H9 (cell line): ENCODE results near the gene PNPLA4. TPM values are rescaled to one million over a fixed set of nuclear protein-coding genes. Genes with fewer than 3 reads are reported as not detected.

Experiments used
- DNase-seq: peaks from one replicate; pipeline ENCODE4 v3.0.0-alpha.2; 2017
- H2AFZ ChIP-seq: one replicate; pipeline ENCODE4 v1.6.1; 2013; ENCODE audit warnings: mild to moderate bottlenecking, low read length, control low read depth, moderate library complexity
- H2AK5ac ChIP-seq: 2 replicates; pipeline ENCODE4 v1.6.1; 2013; ENCODE audit warnings: low read length, control low read depth, mixed read lengths; ENCODE audit not compliant: insufficient read length
- H2BK120ac ChIP-seq: one replicate; pipeline ENCODE4 v1.6.1; 2013; ENCODE audit warnings: low read depth, mild to moderate bottlenecking, low read length, control low read depth, inconsistent platforms; ENCODE audit not compliant: poor library complexity, severe bottlenecking
- H2BK12ac ChIP-seq: 2 replicates; pipeline ENCODE4 v1.6.1; 2013; ENCODE audit warnings: low read length, control low read depth, mixed read lengths, low read depth; ENCODE audit not compliant: insufficient read length
- H2BK15ac ChIP-seq: 2 replicates; pipeline ENCODE4 v1.6.1; 2013; ENCODE audit warnings: low read depth, low read length, control low read depth
- H2BK20ac ChIP-seq: one replicate; pipeline ENCODE4 v1.6.1; 2013; ENCODE audit warnings: low read depth, mild to moderate bottlenecking, low read length, control low read depth, inconsistent platforms; ENCODE audit not compliant: poor library complexity, severe bottlenecking
- H2BK5ac ChIP-seq: 2 replicates; pipeline ENCODE4 v1.6.1; 2013; ENCODE audit warnings: low read length, control low read depth, mixed read lengths; ENCODE audit not compliant: insufficient read length
- H3K14ac ChIP-seq: 2 replicates; pipeline ENCODE4 v1.6.1; 2013; ENCODE audit warnings: low read length, control low read depth; ENCODE audit not compliant: insufficient read depth
- H3K18ac ChIP-seq: 2 replicates; pipeline ENCODE4 v1.6.1; 2013; ENCODE audit warnings: low read depth, mild to moderate bottlenecking, mixed read lengths, low read length, control low read depth; ENCODE audit not compliant: insufficient read length
- H3K23ac ChIP-seq: 2 replicates; pipeline ENCODE4 v1.6.1; 2013; ENCODE audit warnings: low read length, control low read depth, mixed read lengths, low read depth; ENCODE audit not compliant: insufficient read length
- H3K23me2 ChIP-seq: 2 replicates; pipeline ENCODE4 v1.6.1; 2013; ENCODE audit warnings: low read depth, mild to moderate bottlenecking, mixed read lengths, low read length, control low read depth; ENCODE audit not compliant: insufficient read length, poor library complexity, severe bottlenecking
- H3K27ac ChIP-seq: 2 replicates; pipeline ENCODE4 v1.5.1; 2013; ENCODE audit warnings: low read length, control low read depth, mixed read lengths, low read depth; ENCODE audit not compliant: insufficient read length
- H3K27me3 ChIP-seq: 2 replicates; pipeline ENCODE4 v1.6.1; 2013; ENCODE audit warnings: low read length, control low read depth, inconsistent platforms; ENCODE audit not compliant: insufficient read depth
- H3K4ac ChIP-seq: 2 replicates; pipeline ENCODE4 v1.6.1; 2013; ENCODE audit warnings: low read depth, mild to moderate bottlenecking, control low read depth, inconsistent platforms, low read length, moderate library complexity
- H3K4me1 ChIP-seq: 2 replicates; pipeline ENCODE4 v1.6.1; 2013; ENCODE audit warnings: low read length, control low read depth, inconsistent platforms; ENCODE audit not compliant: insufficient read depth
- H3K4me2 ChIP-seq: 2 replicates; pipeline ENCODE4 v1.6.1; 2013; ENCODE audit warnings: low read length, control low read depth, mixed read lengths; ENCODE audit not compliant: insufficient read length, insufficient read depth
- H3K56ac ChIP-seq: 2 replicates; pipeline ENCODE4 v1.6.1; 2013; ENCODE audit warnings: low read depth, mild to moderate bottlenecking, mixed read lengths, low read length, control low read depth; ENCODE audit not compliant: insufficient read length
- H3K79me1 ChIP-seq: 2 replicates; pipeline ENCODE4 v1.6.1; 2013; ENCODE audit warnings: low read depth, mild to moderate bottlenecking, moderate library complexity, low read length, control low read depth, inconsistent platforms; ENCODE audit not compliant: insufficient read depth, poor library complexity, severe bottlenecking
- H3K79me2 ChIP-seq: 2 replicates; pipeline ENCODE4 v1.6.1; 2013; ENCODE audit warnings: low read length, control low read depth, inconsistent platforms; ENCODE audit not compliant: insufficient read depth
- H3K9ac ChIP-seq: 2 replicates; pipeline ENCODE4 v1.6.1; 2013; ENCODE audit warnings: low read length, control low read depth, mixed read lengths; ENCODE audit not compliant: insufficient read length; ENCODE audit errors: extremely low read depth
- H3K9me3 ChIP-seq: one replicate; pipeline ENCODE4 v1.6.1; 2013; ENCODE audit warnings: low read depth, low read length, inconsistent platforms; ENCODE audit not compliant: control insufficient read depth
- H3T11ph ChIP-seq: one replicate; pipeline ENCODE4 v1.6.1; 2013; ENCODE audit warnings: mild to moderate bottlenecking, low read length, control low read depth, inconsistent platforms
- H4K20me1 ChIP-seq: one replicate; pipeline ENCODE4 v1.6.1; 2013; ENCODE audit not compliant: control insufficient read depth, insufficient read length, insufficient read depth
- H4K5ac ChIP-seq: 2 replicates; pipeline ENCODE4 v1.6.1; 2013; ENCODE audit warnings: low read depth, mild to moderate bottlenecking, mixed read lengths, low read length, control low read depth; ENCODE audit not compliant: insufficient read length
- H4K8ac ChIP-seq: replicated peaks from 2 replicates; pipeline ENCODE4 v1.6.1; 2013; ENCODE audit warnings: low read length, control low read depth, mixed read lengths, low read depth; ENCODE audit not compliant: insufficient read length
- H4K91ac ChIP-seq: 2 replicates; pipeline ENCODE4 v1.6.1; 2013; ENCODE audit warnings: low read depth, mild to moderate bottlenecking, moderate library complexity, mixed read lengths, low read length, control low read depth; ENCODE audit not compliant: insufficient read length
- H3K27ac Mint-ChIP-seq, 3 experiments: 2 replicates in 2 of 3; 3 replicates in 1 of 3; pipeline ENCODE4 v1.8.0; 2020 to 2021; ENCODE audit warnings: mixed read lengths in 3 of 3, mild to moderate bottlenecking in 1 of 3, moderate library complexity in 1 of 3
- H3K27me3 Mint-ChIP-seq: 2 replicates; pipeline ENCODE4 v1.8.0; 2021; ENCODE audit warnings: low read depth, mild to moderate bottlenecking, moderate library complexity, mixed read lengths
- H3K36me3 Mint-ChIP-seq, 3 experiments: 2 replicates in 2 of 3; 3 replicates in 1 of 3; pipeline ENCODE4 v1.8.0; 2020 to 2021; ENCODE audit warnings: low read depth in 3 of 3, mixed read lengths in 3 of 3; ENCODE audit not compliant: insufficient read depth in 1 of 3
- H3K4me1 Mint-ChIP-seq, 2 experiments: 2 replicates each; pipeline ENCODE4 v1.8.0; 2020; ENCODE audit warnings: mixed read lengths in 2 of 2
- H3K4me3 Mint-ChIP-seq, 2 experiments: 2 replicates in 1 of 2; 3 replicates in 1 of 2; pipeline ENCODE4 v1.8.0; 2020 to 2021; ENCODE audit warnings: mild to moderate bottlenecking in 2 of 2, mixed read lengths in 2 of 2, moderate library complexity in 1 of 2
- H3K9me3 Mint-ChIP-seq, 2 experiments: 2 replicates in 1 of 2; 3 replicates in 1 of 2; pipeline ENCODE4 v1.8.0; 2020; ENCODE audit warnings: mild to moderate bottlenecking in 2 of 2, mixed read lengths in 2 of 2, moderate library complexity in 1 of 2
- CTCF ChIP-seq: fragments of 200-600 bp; sonication (generic); conservative IDR thresholded peaks from 3 replicates; pipeline ENCODE4 v1.8.0; 2021; ENCODE audit warnings: antibody characterized with exemption, mild to moderate bottlenecking
- WGBS: extraction: QIAGEN DNeasy Blood & Tissue Kit; methylation state at CpG from one replicate; pipeline ENCODE4 v1.1.7; 2013; ENCODE audit warnings: missing lambda C conversion rate, low lambda C conversion rate, mixed read lengths; ENCODE audit not compliant: insufficient read length; ENCODE audit errors: extremely low coverage; 5-methylcytosine and 5-hydroxymethylcytosine counted together
- total RNA-seq: library from RNA; stranded (reverse); gene quantifications from 2 replicates; pipeline ENCODE4 v1.2.1, GENCODE V29; 2021

Gene PNPLA4
- total RNA-seq, 1 experiment from 2014 or later = 21.4 TPM

GRCh38 chrX:7943600-7944245, 16.5 kb upstream of the PNPLA4 start:
- Histone ChIP-seq H3K4me1 (no peaks in the 10 kb centered on the region), H2BK5ac (no peak overlapping the region), H2BK20ac (no peak overlapping the region), H2AFZ (no peak overlapping the region), H4K8ac (no peak overlapping the region), H3K23ac (no peak overlapping the region), H3K9me3 (no peaks in the 10 kb centered on the region), H2BK120ac (no peak overlapping the region), H4K91ac (no peak overlapping the region), H4K20me1 (no peaks in the 10 kb centered on the region), H3K4ac (no peak overlapping the region), H3K56ac (no peak overlapping the region), H3T11ph (no peak overlapping the region), H3K27me3 (no peaks in the 10 kb centered on the region), H3K9ac (no peak overlapping the region), H3K79me2 (no peaks in the 10 kb centered on the region), H3K27ac (no peak overlapping the region), H2AK5ac (no peak overlapping the region), H2BK12ac (no peak overlapping the region), H4K5ac (no peak overlapping the region), H2BK15ac (no peak overlapping the region), H3K79me1 (no peaks in the 10 kb centered on the region), H3K18ac (no peak overlapping the region), H3K4me2 (no peak overlapping the region), H3K23me2 (no peaks in the 10 kb centered on the region), H3K14ac (no peak overlapping the region)
- Mint-ChIP-seq H3K36me3 (no peaks in the 10 kb centered on the region), H3K4me1 (peaks cover 10 to 14% of the 10 kb centered on the region in 2 experiments), H3K9me3 (no peaks in the 10 kb centered on the region), H3K4me3 (no peak overlapping the region), H3K27me3 (no peaks in the 10 kb centered on the region), H3K27ac (no peak overlapping the region)
- no peak for DNase-seq
- WGBS = no CpG with 5 or more reads among the region's 6 CpGs
- no peak for TF ChIP-seq CTCF
